Panc1 (cell line): ENCODE data around the gene MAN2C1. TPM values are rescaled to one million over a fixed set of nuclear protein-coding genes. Genes with fewer than 3 reads are reported as not detected.

Experiments
- ATAC-seq: fragments of 200-7000 bp; cut with Tn5 transposase; 2 replicates; pipeline ENCODE4 v1.9.1; 2020; ENCODE audit warnings: mild to moderate bottlenecking, moderate library complexity
- BruUV-seq: library from RNA; stranded (reverse); fragments of 400-500 nt; replicated peaks from 2 replicates; lab custom pipeline; 2021; lab: Mats Ljungman, UMichigan
- CTCF ChIA-PET: fragments of 300-600 bp; sonication (Branson Sonifier 250); formaldehyde crosslinking; loops from one replicate; lab custom pipeline; 2022; ENCODE audit warnings: antibody characterized with exemption; lab: Charles Lee
- POLR2A ChIA-PET: fragments of 300-600 bp; sonication (Branson Sonifier 250); formaldehyde crosslinking; loops from one replicate; lab custom pipeline; 2022; ENCODE audit warnings: antibody characterized with exemption; lab: Charles Lee
- DNase-seq: peaks from one replicate; pipeline ENCODE4 v3.0.0-alpha.2; 2010; ENCODE audit warnings: low read depth, low spot score
- H3K27ac ChIP-seq: 2 replicates; pipeline ENCODE4 v1.5.1; 2011; ENCODE audit warnings: mild to moderate bottlenecking, low read length, inconsistent platforms
- H3K27me3 ChIP-seq: fragments of 200-500 bp; sonication (Bioruptor generic); 2 replicates; pipeline ENCODE4 v1.6.0; 2014; ENCODE audit warnings: low read length, inconsistent platforms; ENCODE audit not compliant: control insufficient read depth, insufficient read depth
- H3K36me3 ChIP-seq: fragments of 200-500 bp; sonication (Bioruptor generic); 2 replicates; pipeline ENCODE4 v1.5.1; 2014; ENCODE audit warnings: inconsistent platforms, mild to moderate bottlenecking, low read length, moderate library complexity; ENCODE audit not compliant: control insufficient read depth, insufficient read depth
- H3K4me1 ChIP-seq: 2 replicates; pipeline ENCODE4 v1.5.1; 2011; ENCODE audit warnings: inconsistent platforms, mild to moderate bottlenecking, low read length, moderate library complexity; ENCODE audit not compliant: control insufficient read depth, insufficient read depth
- H3K4me3 ChIP-seq, 2 experiments: 2 replicates each; pipeline ENCODE4 v1.5.1; 2011 to 2012; ENCODE audit warnings: low read depth in 2 of 2, low read length in 2 of 2, mild to moderate bottlenecking in 2 of 2, inconsistent platforms in 1 of 2, moderate library complexity in 1 of 2
- H3K9me3 ChIP-seq: fragments of 200-500 bp; sonication (Bioruptor generic); 2 replicates; pipeline ENCODE4 v1.5.1; 2014; ENCODE audit warnings: low read depth, mild to moderate bottlenecking, inconsistent platforms, low read length, moderate library complexity; ENCODE audit not compliant: control insufficient read depth, insufficient read depth
- POLR2AphosphoS5 ChIP-seq: IDR thresholded peaks from 2 replicates; pipeline ENCODE4 v1.6.1; 2012; ENCODE audit warnings: mild to moderate bottlenecking, low read depth, low read length, moderate library complexity
- REST ChIP-seq, 2 experiments: IDR thresholded peaks; 2 replicates each; pipeline ENCODE4 v1.6.1; 2011 to 2012; ENCODE audit warnings: low read depth in 2 of 2, control low read depth in 1 of 2, low read length in 1 of 2, mild to moderate bottlenecking in 1 of 2, moderate library complexity in 1 of 2; ENCODE audit not compliant: insufficient read depth in 1 of 2
- SIN3A ChIP-seq: IDR thresholded peaks from 2 replicates; pipeline ENCODE4 v1.6.1; 2012; ENCODE audit warnings: low read depth, mild to moderate bottlenecking, low read length, moderate library complexity, borderline replicate concordance; ENCODE audit not compliant: insufficient read depth
- TCF7L2 ChIP-seq: IDR thresholded peaks from 2 replicates; pipeline ENCODE4 v1.6.1; 2011; ENCODE audit warnings: mild to moderate bottlenecking, low read depth, low read length, inconsistent platforms
- in situ Hi-C: cut with HindIII; loops from 2 replicates; pipeline ENCODE4 v1.10.0; 2016; ENCODE audit warnings: low sequenced_read_pairs, low pct_unique_long_range_greater_than_20kb
- intact Hi-C: fragments of 100-400 bp; cut with micrococcal nuclease; formaldehyde crosslinking; loops from one replicate; pipeline ENCODE4 v1.10.0; 2022; ENCODE audit not compliant: unreplicated experiment
- microRNA-seq: library from miRNA; unstranded; fragments of <30 nt; microRNA quantifications from one replicate; pipeline ENCODE4 v1.1.0, GENCODE V29; 2020; ENCODE audit not compliant: unreplicated experiment
- total RNA-seq: library from RNA; stranded (reverse); gene quantifications from one replicate; pipeline ENCODE4 v1.2.1, GENCODE V29; 2021; ENCODE audit not compliant: unreplicated experiment
- TF ChIP-seq, protein P1 (sequence below): fragments of 450-650 bp; IDR thresholded peaks from 2 replicates; pipeline ENCODE4 v1.5.1; 2017; ENCODE audit warnings: mild to moderate bottlenecking

The MAN2C1 gene
- total RNA-seq, 1 experiment from 2014 or later = 127 TPM

GRCh38 chr15:75306188-75306587 is 62.2 kb downstream of the MAN2C1 start:
- POLR2A ChIA-PET = no interaction called here

More at GRCh38 chr15:75306188-75306587, 62.2 kb downstream of the MAN2C1 start:
- Histone ChIP-seq H3K27ac (no peak overlapping the region), H3K9me3 (no peaks in the 10 kb centered on the region), H3K4me3 (no peak overlapping the region), H3K36me3 (no peaks in the 10 kb centered on the region), H3K27me3 (peaks cover 5% of the 10 kb centered on the region; the same call in 1 of the 2 replicates), H3K4me1 (peaks cover 4% of the 10 kb centered on the region)
- ATAC-seq = no peak
- TF ChIP-seq TCF7L2 (no peak), REST (IDR thresholded peaks at IDR 0.05; ENCODE audit: insufficient read depth in 1 of 2, low read depth in 2 of 2, low read length in 1 of 2) (no peak), POLR2AphosphoS5 (no peak), SIN3A (no peak)
- TF ChIP-seq, protein P1, sequence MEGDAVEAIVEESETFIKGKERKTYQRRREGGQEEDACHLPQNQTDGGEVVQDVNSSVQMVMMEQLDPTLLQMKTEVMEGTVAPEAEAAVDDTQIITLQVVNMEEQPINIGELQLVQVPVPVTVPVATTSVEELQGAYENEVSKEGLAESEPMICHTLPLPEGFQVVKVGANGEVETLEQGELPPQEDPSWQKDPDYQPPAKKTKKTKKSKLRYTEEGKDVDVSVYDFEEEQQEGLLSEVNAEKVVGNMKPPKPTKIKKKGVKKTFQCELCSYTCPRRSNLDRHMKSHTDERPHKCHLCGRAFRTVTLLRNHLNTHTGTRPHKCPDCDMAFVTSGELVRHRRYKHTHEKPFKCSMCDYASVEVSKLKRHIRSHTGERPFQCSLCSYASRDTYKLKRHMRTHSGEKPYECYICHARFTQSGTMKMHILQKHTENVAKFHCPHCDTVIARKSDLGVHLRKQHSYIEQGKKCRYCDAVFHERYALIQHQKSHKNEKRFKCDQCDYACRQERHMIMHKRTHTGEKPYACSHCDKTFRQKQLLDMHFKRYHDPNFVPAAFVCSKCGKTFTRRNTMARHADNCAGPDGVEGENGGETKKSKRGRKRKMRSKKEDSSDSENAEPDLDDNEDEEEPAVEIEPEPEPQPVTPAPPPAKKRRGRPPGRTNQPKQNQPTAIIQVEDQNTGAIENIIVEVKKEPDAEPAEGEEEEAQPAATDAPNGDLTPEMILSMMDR = no peak
- DNase-seq = no peak
- in situ Hi-C loops (no loop called here), intact Hi-C loops (loop anchor here (5.0 kb wide), 1 partner anchor 274 kb away; no protein-coding TSS in a partner anchor)
- CTCF ChIA-PET = no interaction called here
- BruUV-seq = no TSS peak

Small RNAs within 50 kb of the gene (microRNA-seq; reads per million reads assigned to microRNA genes)
- gene MIR631 = not detected

Other genes starting within 250 kb of the MAN2C1 start
- gene C15orf39, start 166.7 kb downstream of the MAN2C1 start, total RNA-seq = 17.6 TPM
- not detected for gene GOLGA6C, start 110.3 kb downstream of the MAN2C1 start, total RNA-seq
- gene GOLGA6D, start 85.8 kb downstream of the MAN2C1 start, total RNA-seq = not detected
- gene COMMD4, start 32.5 kb downstream of the MAN2C1 start, total RNA-seq = 250 TPM
- 3.4 TPM for gene NEIL1, start 21.6 kb downstream of the MAN2C1 start, total RNA-seq
- gene SIN3A, start 83.1 kb upstream of the MAN2C1 start, total RNA-seq = 107 TPM
- gene PTPN9, start 210.7 kb upstream of the MAN2C1 start, total RNA-seq = 38.4 TPM